Measurements from ENCODE around the gene TMEM54.

TMEM54 gene

GRCh38 chr1:32891630-32892029, 9.6 kb downstream of the TMEM54 start:
- no peak for TF ChIP-seq CTCF (conservative IDR thresholded peaks at IDR 0.05; ENCODE audit: control insufficient read depth, insufficient read depth, low read depth, low read length)
- H3K4me3 ChIP-seq (ENCODE audit: control insufficient read depth, low read depth, low read length) = no peak overlapping the region
- DNase-seq (ENCODE audit: low read depth) = no peak

GRCh38 chr1:32891241-32891570, 10.0 kb downstream of the TMEM54 start:
- DNase-seq (ENCODE audit: low read depth) = no peak
- H3K4me3 ChIP-seq (ENCODE audit: control insufficient read depth, low read depth, low read length) = no peak overlapping the region
- no peak for TF ChIP-seq CTCF (conservative IDR thresholded peaks at IDR 0.05; ENCODE audit: control insufficient read depth, insufficient read depth, low read depth, low read length)

GRCh38 chr1:32890516-32891240, 10.5 kb downstream of the TMEM54 start:
- no peak for DNase-seq (ENCODE audit: low read depth)
- TF ChIP-seq CTCF (conservative IDR thresholded peaks at IDR 0.05; ENCODE audit: control insufficient read depth, insufficient read depth, low read depth, low read length) = no peak
- H3K4me3 ChIP-seq (ENCODE audit: control insufficient read depth, low read depth, low read length) = no peak overlapping the region

- DNase-seq (ENCODE audit: low read depth) = no peak
- no peak for TF ChIP-seq CTCF (conservative IDR thresholded peaks at IDR 0.05; ENCODE audit: control insufficient read depth, insufficient read depth, low read depth, low read length)
- no peak overlapping the region for H3K4me3 ChIP-seq (ENCODE audit: control insufficient read depth, low read depth, low read length)
Observed at GRCh38 chr1:32889731-32890278, 11.4 kb downstream of the TMEM54 start.

- no peak for TF ChIP-seq CTCF (conservative IDR thresholded peaks at IDR 0.05; ENCODE audit: control insufficient read depth, insufficient read depth, low read depth, low read length)
- no peak overlapping the region for H3K4me3 ChIP-seq (ENCODE audit: control insufficient read depth, low read depth, low read length)
- DNase-seq (ENCODE audit: low read depth) = no peak
Observed at GRCh38 chr1:32888677-32889420, 12.3 kb downstream of the TMEM54 start.

- DNase-seq (ENCODE audit: low read depth) = no peak
- TF ChIP-seq CTCF (conservative IDR thresholded peaks at IDR 0.05; ENCODE audit: control insufficient read depth, insufficient read depth, low read depth, low read length) = no peak
- H3K4me3 ChIP-seq (ENCODE audit: control insufficient read depth, low read depth, low read length) = no peak overlapping the region
Observed at GRCh38 chr1:32888134-32888533, 13.1 kb downstream of the TMEM54 start.
